GM19467 (cell line): Measurements from ENCODE around the gene NOC4L.
"Not testable (repeated sequence)": the region's sequence is repeated elsewhere in the genome, so short reads cannot be mapped to it uniquely, and the experiment has no call there.

ENCODE experiments used
- ATAC-seq: cut with Tn5 transposase; IDR thresholded peaks from one replicate; pipeline ENCODE4 v1.9.1; 2021; ENCODE audit warnings: mild to moderate bottlenecking, moderate library complexity; ENCODE audit not compliant: unreplicated experiment

The NOC4L gene

GRCh38 chr12:132123970-132124765 lies 20.1 kb upstream of the NOC4L start:
- ATAC-seq = no peak

- no peak for ATAC-seq
Measured at GRCh38 chr12:132124766-132125425, 19.4 kb upstream of the NOC4L start.

GRCh38 chr12:132125736-132126135 lies 18.5 kb upstream of the NOC4L start:
- no peak for ATAC-seq

- ATAC-seq = no peak
Measured at GRCh38 chr12:132127041-132127440, 17.2 kb upstream of the NOC4L start.

- ATAC-seq = no peak
Measured at GRCh38 chr12:132129007-132129406, 15.2 kb upstream of the NOC4L start.

GRCh38 chr12:132130690-132131089 lies 13.6 kb upstream of the NOC4L start:
- no peak for ATAC-seq

GRCh38 chr12:132131229-132131628 lies 13.0 kb upstream of the NOC4L start:
- no peak for ATAC-seq

GRCh38 chr12:132131952-132132351 lies 12.3 kb upstream of the NOC4L start:
- no peak for ATAC-seq

- no peak for ATAC-seq
Measured at GRCh38 chr12:132132609-132133430, 11.4 kb upstream of the NOC4L start.

GRCh38 chr12:132133952-132134652 lies 10.2 kb upstream of the NOC4L start:
- ATAC-seq = no peak

GRCh38 chr12:132134653-132135183 lies 9.5 kb upstream of the NOC4L start:
- ATAC-seq = not testable (repeated sequence)

GRCh38 chr12:132136226-132136625 lies 8.0 kb upstream of the NOC4L start:
- ATAC-seq = not testable (repeated sequence)

- ATAC-seq = no peak
Measured at GRCh38 chr12:132137483-132138125, 6.7 kb upstream of the NOC4L start.

GRCh38 chr12:132138941-132139871 lies 5.1 kb upstream of the NOC4L start:
- no peak for ATAC-seq

GRCh38 chr12:132139912-132140311 lies 4.3 kb upstream of the NOC4L start:
- no peak for ATAC-seq

- no peak for ATAC-seq
Measured at GRCh38 chr12:132140501-132140900, 3.8 kb upstream of the NOC4L start.

GRCh38 chr12:132140918-132141841 lies 3.1 kb upstream of the NOC4L start:
- ATAC-seq = no peak
